LNCAP (cell line): ENCODE data around the gene OSBP2.

ENCODE experiments used
- TF ChIP-seq, protein P1 (sequence below): fragments of 450-650 bp; IDR thresholded peaks from 2 replicates; pipeline ENCODE4 v1.5.1; 2017; ENCODE audit warnings: mild to moderate bottlenecking

Gene OSBP2

GRCh38 chr22:30813936-30814335 lies 119.3 kb downstream of the OSBP2 start:
- TF ChIP-seq, protein P1, sequence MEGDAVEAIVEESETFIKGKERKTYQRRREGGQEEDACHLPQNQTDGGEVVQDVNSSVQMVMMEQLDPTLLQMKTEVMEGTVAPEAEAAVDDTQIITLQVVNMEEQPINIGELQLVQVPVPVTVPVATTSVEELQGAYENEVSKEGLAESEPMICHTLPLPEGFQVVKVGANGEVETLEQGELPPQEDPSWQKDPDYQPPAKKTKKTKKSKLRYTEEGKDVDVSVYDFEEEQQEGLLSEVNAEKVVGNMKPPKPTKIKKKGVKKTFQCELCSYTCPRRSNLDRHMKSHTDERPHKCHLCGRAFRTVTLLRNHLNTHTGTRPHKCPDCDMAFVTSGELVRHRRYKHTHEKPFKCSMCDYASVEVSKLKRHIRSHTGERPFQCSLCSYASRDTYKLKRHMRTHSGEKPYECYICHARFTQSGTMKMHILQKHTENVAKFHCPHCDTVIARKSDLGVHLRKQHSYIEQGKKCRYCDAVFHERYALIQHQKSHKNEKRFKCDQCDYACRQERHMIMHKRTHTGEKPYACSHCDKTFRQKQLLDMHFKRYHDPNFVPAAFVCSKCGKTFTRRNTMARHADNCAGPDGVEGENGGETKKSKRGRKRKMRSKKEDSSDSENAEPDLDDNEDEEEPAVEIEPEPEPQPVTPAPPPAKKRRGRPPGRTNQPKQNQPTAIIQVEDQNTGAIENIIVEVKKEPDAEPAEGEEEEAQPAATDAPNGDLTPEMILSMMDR: no peak

DNA sequence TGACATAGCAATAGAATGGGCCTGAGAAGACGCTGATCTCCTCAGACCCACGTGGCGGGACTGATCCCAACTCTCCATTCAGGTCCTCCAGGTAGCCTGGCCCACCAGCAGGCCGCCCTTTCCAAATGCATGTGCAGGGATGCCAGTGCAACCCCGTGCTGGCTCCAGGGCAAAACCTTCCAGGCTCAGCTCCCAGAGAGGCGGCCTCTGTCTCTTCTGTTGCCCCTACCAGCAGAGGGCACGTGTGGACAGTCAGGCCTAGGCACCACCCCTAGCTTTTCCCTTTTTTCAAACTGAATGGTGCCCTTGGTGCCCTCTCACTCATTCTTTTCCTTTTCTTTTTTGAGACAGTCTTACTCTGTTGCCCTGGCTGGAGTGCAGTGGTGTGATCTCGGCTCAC lies 121.7 kb downstream of the OSBP2 start:
- TF ChIP-seq, protein P1: no peak

GRCh38 chr22:30821381-30821780 lies 126.7 kb downstream of the OSBP2 start:
- TF ChIP-seq, protein P1: no peak

DNA sequence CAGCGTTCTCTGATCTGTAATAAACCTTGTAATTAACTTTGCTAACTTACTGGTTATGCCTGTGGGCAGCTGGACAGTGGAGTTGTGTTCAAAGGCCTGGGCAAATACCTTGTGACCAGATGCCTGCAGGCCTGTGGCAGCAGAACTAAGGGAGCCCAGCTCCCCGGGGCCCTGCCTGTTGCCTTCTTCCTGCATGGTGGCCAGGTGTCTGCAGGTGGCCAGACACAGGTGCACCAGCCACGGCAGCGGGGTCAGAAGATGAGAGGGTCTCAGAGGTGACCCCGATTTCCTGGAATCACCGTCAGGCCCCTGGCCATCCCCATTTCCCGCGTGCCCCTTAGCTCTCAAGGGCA lies 127.2 kb downstream of the OSBP2 start:
- TF ChIP-seq, protein P1: no peak

DNA sequence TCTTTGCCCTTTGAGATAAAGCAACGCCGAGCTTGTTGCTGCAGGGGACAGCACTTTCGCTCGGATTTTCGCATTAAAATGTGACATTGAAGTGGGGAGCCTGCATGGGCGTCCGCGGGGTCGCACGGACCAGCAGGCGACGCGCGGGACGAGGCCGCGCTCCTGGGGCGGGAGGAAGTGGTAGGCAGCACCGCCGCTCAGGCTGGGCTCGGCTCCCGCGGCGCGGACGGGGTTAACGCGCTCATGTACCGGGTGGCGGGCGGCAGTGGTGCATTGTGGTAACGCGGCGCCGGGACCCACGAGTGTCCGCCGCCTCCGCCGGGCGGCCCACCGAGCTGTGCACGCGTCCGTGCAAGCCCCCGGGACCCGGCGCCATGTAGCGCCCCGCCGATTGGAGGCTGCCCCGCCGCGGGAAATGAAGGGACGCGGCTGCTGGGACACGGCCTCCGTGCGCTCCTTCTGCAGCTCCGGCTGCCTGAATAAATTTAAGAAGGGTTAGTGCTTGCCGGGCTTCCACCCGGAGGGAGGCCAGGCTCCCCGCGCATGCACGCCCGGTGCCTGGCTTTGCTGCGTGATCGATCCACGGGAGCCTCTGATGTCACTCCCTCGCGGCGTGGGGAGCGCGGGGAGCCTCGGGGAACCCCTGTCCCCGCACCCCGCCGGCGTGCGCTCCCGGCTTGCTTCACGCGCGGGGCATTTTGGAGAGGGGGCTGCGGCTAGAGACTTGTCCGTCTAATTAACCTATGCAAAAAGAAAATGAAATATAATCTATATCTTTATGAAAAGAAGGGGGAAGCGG lies 127.7 kb downstream of the OSBP2 start:
- TF ChIP-seq, protein P1: no peak

DNA sequence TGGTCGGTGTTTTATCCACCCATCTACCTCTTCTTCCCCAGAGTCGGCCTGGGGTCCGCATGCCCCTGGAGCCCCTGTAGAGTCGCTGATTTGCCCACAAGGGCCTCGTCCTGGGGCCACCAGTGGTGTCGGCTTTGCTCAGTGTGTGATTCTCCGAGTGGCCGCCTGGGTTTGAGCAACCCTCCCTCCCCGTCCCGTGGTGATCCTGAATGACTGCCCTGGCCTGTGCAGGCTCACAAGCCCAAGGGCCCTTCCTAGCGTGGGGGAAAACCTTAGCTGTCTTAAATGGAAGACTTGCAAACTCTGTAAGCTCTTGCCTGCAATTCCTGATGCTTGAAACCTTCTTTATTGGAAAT lies 128.3 kb downstream of the OSBP2 start:
- TF ChIP-seq, protein P1: no peak

DNA sequence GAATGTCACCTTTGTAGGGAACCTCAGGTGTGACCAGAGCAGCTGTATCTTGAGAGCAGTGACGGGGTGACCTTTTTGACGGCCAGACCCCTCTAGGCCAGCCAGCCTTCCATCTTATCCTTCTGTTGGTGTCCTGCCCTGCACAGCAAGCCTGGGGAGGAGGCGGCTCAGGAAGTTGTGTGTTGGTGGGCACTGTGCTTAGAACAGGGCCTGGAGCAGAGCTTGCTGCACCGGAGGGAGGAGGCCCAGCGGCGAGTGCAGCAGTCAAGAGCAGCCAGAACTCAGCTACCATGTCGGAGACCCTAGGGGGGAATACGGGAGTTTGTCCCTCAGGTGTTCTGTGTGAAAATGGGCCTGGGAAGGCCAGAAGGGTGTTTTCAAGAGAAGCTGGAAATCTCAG lies 129.4 kb downstream of the OSBP2 start:
- TF ChIP-seq, protein P1: no peak

DNA sequence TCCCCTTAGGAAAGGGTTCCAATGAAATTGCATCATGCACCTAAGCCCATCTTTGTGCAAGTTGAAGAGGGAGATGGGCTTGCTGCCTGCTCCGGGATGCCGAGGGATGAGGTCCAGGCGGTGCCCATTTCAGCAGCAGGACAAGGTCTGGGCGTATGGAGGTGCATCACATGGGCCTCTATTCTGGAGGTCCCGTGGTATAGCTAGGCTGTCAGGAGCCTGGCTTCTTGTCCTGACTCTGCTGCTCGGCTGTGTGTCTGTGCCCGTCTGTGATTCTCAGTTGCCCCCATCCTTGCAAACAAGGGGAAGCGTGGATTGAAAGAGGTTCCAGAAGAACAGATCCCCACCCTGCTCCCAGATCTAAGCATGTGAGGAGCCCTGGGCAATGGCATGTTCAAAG lies 130.0 kb downstream of the OSBP2 start:
- TF ChIP-seq, protein P1: no peak
